WERI-Rb-1 (cell line): Measurements from ENCODE around the gene KCNH8.
A peak's percentile ranks its signal among the peaks of the same experiment; 100 is the strongest.

Experiments used
- DNase-seq: peaks from one replicate; pipeline ENCODE4 v3.0.0-alpha.2; 2020
- H3K27ac ChIP-seq: fragments of 250-450 bp; sonication (Bioruptor Pico); 2 replicates; pipeline ENCODE4 v1.5.1; 2020; ENCODE audit warnings: mild to moderate bottlenecking, moderate library complexity
- H3K27me3 ChIP-seq: fragments of 250-450 bp; sonication (Bioruptor Pico); 2 replicates; pipeline ENCODE4 v1.5.1; 2021; ENCODE audit warnings: mild to moderate bottlenecking, low read depth, moderate library complexity; ENCODE audit not compliant: insufficient read depth, severe bottlenecking
- H3K36me3 ChIP-seq: fragments of 250-450 bp; sonication (Bioruptor Pico); 2 replicates; pipeline ENCODE4 v1.5.1; 2020; ENCODE audit warnings: mild to moderate bottlenecking, moderate library complexity
- H3K4me3 ChIP-seq: 2 replicates; pipeline ENCODE4 v1.5.1; 2011; ENCODE audit warnings: low read depth, mild to moderate bottlenecking, control low read depth, low read length
- H3K9me3 ChIP-seq: fragments of 250-450 bp; sonication (Bioruptor Pico); 2 replicates; pipeline ENCODE4 v1.5.1; 2021; ENCODE audit warnings: mild to moderate bottlenecking, moderate library complexity; ENCODE audit not compliant: severe bottlenecking
- CTCF ChIP-seq: IDR thresholded peaks from 2 replicates; pipeline ENCODE4 v1.5.1; 2011; ENCODE audit warnings: low read depth, mild to moderate bottlenecking, control low read depth, inconsistent platforms, low read length

KCNH8 gene

DNA sequence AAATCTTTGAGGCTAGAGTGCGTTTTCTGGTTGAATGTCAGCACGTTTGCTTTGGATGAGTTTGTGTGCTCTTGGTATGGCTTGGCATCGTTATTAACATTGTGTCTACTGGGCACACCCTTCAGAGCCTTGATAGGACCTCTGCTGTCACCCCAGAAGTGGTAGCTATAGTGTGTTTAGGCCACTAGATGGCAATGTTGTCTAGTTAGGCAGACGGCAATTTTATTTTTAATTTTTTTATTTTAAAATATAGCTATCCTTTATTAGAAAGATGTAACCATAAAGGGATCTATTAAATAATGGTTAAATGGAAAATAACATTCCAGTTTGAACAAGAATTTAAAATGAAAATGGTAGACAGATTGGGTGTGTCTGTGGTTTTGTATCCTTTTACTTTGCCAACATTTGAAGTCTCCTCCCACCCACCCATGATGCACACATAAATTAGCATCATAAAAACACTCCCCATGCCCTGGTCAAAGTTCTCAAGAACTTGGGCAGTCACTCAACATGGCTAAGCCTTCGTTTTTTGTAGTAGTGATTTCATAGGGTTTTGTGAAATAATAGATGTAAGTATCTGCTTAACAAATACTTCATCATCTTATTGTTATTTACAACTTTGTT lies 200.7 kb downstream of the KCNH8 start:
- H3K27ac ChIP-seq, result no peak overlapping the region
- DNase-seq, result no peak
- peak; percentile 51 for TF ChIP-seq CTCF

DNA sequence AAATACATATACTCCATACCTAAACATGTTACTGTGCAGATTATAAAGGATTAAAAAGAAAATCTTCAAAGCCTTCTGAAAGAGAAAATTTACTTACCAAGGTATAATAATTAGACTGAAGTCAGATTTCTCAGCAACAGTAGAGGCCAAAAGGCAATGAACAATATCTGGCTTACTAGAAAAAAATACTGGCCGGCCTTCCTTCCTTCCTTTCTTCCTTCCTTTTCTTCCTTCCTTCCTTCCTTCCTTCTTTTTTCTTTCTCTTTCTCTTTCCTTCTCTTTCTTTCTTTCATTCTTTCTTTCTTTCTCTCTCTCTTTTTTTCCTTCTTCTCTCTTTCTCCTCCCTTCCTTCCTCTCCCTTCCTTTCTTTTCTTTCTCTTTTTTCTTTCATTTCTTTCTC lies 209.6 kb downstream of the KCNH8 start:
- no peak for TF ChIP-seq CTCF

More for the DNA sequence above, 200.7 kb downstream of the KCNH8 start:
- H3K4me3 ChIP-seq, result no peak overlapping the region
- no peaks in the 10 kb centered on the region for H3K9me3 ChIP-seq
- no peaks in the 10 kb centered on the region; the same call in 1 of the 2 replicates for H3K36me3 ChIP-seq
- H3K27me3 ChIP-seq, result no peaks in the 10 kb centered on the region

DNA sequence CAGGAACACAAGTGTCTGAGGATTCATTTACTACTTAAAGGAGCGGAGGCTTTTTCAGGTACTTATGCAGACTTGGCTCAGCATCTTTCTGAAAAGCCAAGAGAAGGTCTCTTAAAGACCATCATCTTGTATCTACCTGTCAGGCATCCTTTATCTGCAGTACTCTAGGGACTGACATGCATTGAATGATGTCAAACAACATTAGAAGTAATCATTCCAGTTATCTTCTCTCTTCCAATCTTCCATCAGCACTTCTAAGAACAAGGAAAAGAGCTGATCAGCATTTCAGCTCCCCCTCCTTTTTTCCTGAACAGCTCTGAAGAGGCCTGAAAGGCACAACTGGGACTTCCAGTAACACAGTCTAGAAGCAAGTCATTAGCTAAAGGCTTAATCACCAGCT lies 214.8 kb downstream of the KCNH8 start:
- Histone ChIP-seq H3K9me3 (no peaks in the 10 kb centered on the region), H3K36me3 (no peaks in the 10 kb centered on the region), H3K27me3 (no peaks in the 10 kb centered on the region), H3K4me3 (no peak overlapping the region), H3K27ac (no peak overlapping the region)
- no peak for DNase-seq
- no peak for TF ChIP-seq CTCF

More for the DNA sequence above, 209.6 kb downstream of the KCNH8 start:
- no peak for DNase-seq
- H3K27me3 ChIP-seq, result no peaks in the 10 kb centered on the region
- no peaks in the 10 kb centered on the region for H3K36me3 ChIP-seq
- H3K9me3 ChIP-seq, result peaks cover 4% of the 10 kb centered on the region
- no peak overlapping the region for H3K4me3 ChIP-seq
- no peak overlapping the region for H3K27ac ChIP-seq

DNA sequence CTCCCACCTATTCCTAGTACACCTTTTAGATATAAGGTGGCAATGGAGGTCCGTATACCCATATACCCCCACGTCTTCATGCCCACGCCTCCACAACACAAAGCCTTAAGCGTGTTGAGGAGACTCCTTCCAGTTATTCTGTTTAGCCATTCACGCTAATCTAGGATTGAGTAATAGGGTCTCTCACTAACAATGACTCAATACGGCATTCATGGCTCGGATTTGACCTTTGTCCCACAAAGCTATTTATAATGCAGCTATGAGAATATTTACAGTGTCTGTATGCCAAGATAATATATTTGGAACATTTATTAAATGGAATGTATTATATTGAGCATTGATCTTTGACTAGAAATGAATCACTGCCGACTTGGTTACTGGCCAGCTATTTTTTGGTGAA lies 215.8 kb downstream of the KCNH8 start:
- no peak overlapping the region for H3K4me3 ChIP-seq
- no peak overlapping the region for H3K27ac ChIP-seq
- no peaks in the 10 kb centered on the region for H3K36me3 ChIP-seq
- no peak for DNase-seq
- no peak for TF ChIP-seq CTCF
- no peaks in the 10 kb centered on the region for H3K27me3 ChIP-seq
- H3K9me3 ChIP-seq, result no peaks in the 10 kb centered on the region

DNA sequence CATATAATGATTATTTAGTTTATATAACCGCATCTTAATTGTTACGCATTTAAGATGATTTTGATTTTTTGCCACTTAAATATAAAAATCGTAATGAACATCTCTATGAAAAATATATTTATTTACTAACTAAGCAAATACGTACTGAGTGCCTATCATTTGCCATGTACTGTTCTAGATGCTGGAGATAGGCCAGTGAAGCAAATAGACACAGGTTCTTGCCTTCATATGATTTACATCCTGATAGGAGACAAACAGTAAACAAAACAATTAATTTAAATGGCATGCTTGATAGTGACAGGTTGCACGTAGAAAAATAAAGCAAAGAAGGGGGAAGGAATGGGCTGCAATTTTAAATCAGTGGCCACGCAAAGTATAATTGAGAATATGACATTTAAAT lies 217.2 kb downstream of the KCNH8 start:
- no peak for DNase-seq
- H3K27me3 ChIP-seq, result no peaks in the 10 kb centered on the region
- no peaks in the 10 kb centered on the region for H3K9me3 ChIP-seq
- H3K36me3 ChIP-seq, result no peaks in the 10 kb centered on the region
- TF ChIP-seq CTCF, result no peak
- H3K4me3 ChIP-seq, result no peak overlapping the region
- H3K27ac ChIP-seq, result no peak overlapping the region

GRCh38 chr3:19384868-19385267 lies 236.6 kb downstream of the KCNH8 start:
- no peak overlapping the region for H3K4me3 ChIP-seq
- TF ChIP-seq CTCF, result no peak
- no peaks in the 10 kb centered on the region for H3K36me3 ChIP-seq
- H3K9me3 ChIP-seq, result no peaks in the 10 kb centered on the region
- no peak for DNase-seq
- H3K27me3 ChIP-seq, result no peaks in the 10 kb centered on the region
- H3K27ac ChIP-seq, result no peak overlapping the region
